Liver (tissue), 9 donors: ENCODE data around the gene VENTX. TPM values are rescaled to one million over a fixed set of nuclear protein-coding genes. Genes with fewer than 3 reads are reported as not detected.

Experiments
- DNase-seq: peaks from one replicate; pipeline ENCODE4 v3.0.0-alpha.2; 2017; ENCODE audit warnings: low spot score
- H3K27ac ChIP-seq, 2 donors: one replicate each; pipeline ENCODE4 v1.7.0; 2013; ENCODE audit warnings: inconsistent platforms in 2 of 2, low read length in 2 of 2, control low read depth in 1 of 2, low read depth in 1 of 2, mild to moderate bottlenecking in 1 of 2
- H3K27me3 ChIP-seq, 4 donors: one replicate each; pipeline versions ENCODE4 v1.6.1 to v1.7.0; 2013; ENCODE audit warnings: low read length in 3 of 4, inconsistent platforms in 1 of 4, mild to moderate bottlenecking in 1 of 4, moderate library complexity in 1 of 4; ENCODE audit not compliant: control insufficient read depth in 4 of 4, insufficient read depth in 4 of 4
- H3K36me3 ChIP-seq, 4 donors: one replicate each; pipeline versions ENCODE4 v1.6.1 to v1.7.0; 2013; ENCODE audit warnings: low read length in 3 of 4, mild to moderate bottlenecking in 3 of 4, low read depth in 1 of 4, moderate library complexity in 1 of 4; ENCODE audit not compliant: control insufficient read depth in 4 of 4, insufficient read depth in 3 of 4
- H3K4me1 ChIP-seq, 4 donors: one replicate each; pipeline versions ENCODE4 v1.6.1 to v1.7.0; 2013; ENCODE audit warnings: low read length in 3 of 4, mild to moderate bottlenecking in 3 of 4, moderate library complexity in 1 of 4; ENCODE audit not compliant: control insufficient read depth in 4 of 4, insufficient read depth in 4 of 4
- H3K4me3 ChIP-seq, 3 donors: one replicate each; pipeline versions ENCODE4 v1.6.1 to v1.7.0; 2013; ENCODE audit warnings: low read length in 3 of 3, control low read depth in 1 of 3, low read depth in 1 of 3, mild to moderate bottlenecking in 1 of 3
- H3K9ac ChIP-seq, 2 donors: one replicate each; pipeline ENCODE4 v1.7.0; 2013; ENCODE audit warnings: low read length in 2 of 2, mild to moderate bottlenecking in 2 of 2, moderate library complexity in 2 of 2, control low read depth in 1 of 2, low read depth in 1 of 2
- H3K9me3 ChIP-seq, 4 donors: one replicate each; pipeline versions ENCODE4 v1.6.1 to v1.7.0; 2013; ENCODE audit warnings: low read length in 3 of 4; ENCODE audit not compliant: control insufficient read depth in 4 of 4
- ATF3 ChIP-seq: IDR thresholded peaks from 2 replicates; pipeline ENCODE4 v1.6.1; 2016; ENCODE audit warnings: antibody characterized with exemption
- CTCF ChIP-seq: fragments of 150-350 bp; IDR thresholded peaks from 2 replicates; pipeline ENCODE4 v1.5.1; 2017; ENCODE audit warnings: improper control_type of control experiment, low read depth, low read length; ENCODE audit not compliant: missing input control
- EGR1 ChIP-seq, 2 donors: IDR thresholded peaks; 2 replicates each; pipeline ENCODE4 v1.6.1; 2016 to 2018; ENCODE audit warnings: antibody characterized with exemption in 2 of 2, low read depth in 2 of 2
- FOXA1 ChIP-seq: IDR thresholded peaks from 2 replicates; pipeline ENCODE4 v1.6.1; 2016; ENCODE audit warnings: antibody characterized with exemption
- FOXA2 ChIP-seq: IDR thresholded peaks from 2 replicates; pipeline ENCODE4 v1.6.1; 2016; ENCODE audit warnings: antibody characterized with exemption
- GABPA ChIP-seq, 2 donors: IDR thresholded peaks in 1 of 2; conservative IDR thresholded peaks in 1 of 2; 2 replicates each; pipeline ENCODE4 v1.6.1; 2016; ENCODE audit warnings: antibody characterized with exemption in 2 of 2, mild to moderate bottlenecking in 1 of 2, moderate library complexity in 1 of 2
- HNF4A ChIP-seq, 2 donors: conservative IDR thresholded peaks; 2 replicates each; pipeline ENCODE4 v1.6.1; 2016; ENCODE audit warnings: antibody characterized with exemption in 2 of 2, mild to moderate bottlenecking in 2 of 2
- HNF4G ChIP-seq: IDR thresholded peaks from 2 replicates; pipeline ENCODE4 v1.6.1; 2016; ENCODE audit warnings: antibody characterized with exemption
- JUND ChIP-seq, 2 donors: IDR thresholded peaks; 2 replicates each; pipeline ENCODE4 v1.6.1; 2016; ENCODE audit warnings: antibody characterized with exemption in 2 of 2
- MAX ChIP-seq: IDR thresholded peaks from 2 replicates; pipeline ENCODE4 v1.6.1; 2016; ENCODE audit warnings: antibody characterized with exemption
- NR2F2 ChIP-seq: IDR thresholded peaks from 2 replicates; pipeline ENCODE4 v1.6.1; 2016; ENCODE audit warnings: antibody characterized with exemption
- RAD21 ChIP-seq, 2 donors: IDR thresholded peaks; 2 replicates each; pipeline ENCODE4 v1.6.1; 2016; ENCODE audit warnings: antibody characterized with exemption in 2 of 2, mild to moderate bottlenecking in 2 of 2
- REST ChIP-seq: IDR thresholded peaks from 2 replicates; pipeline ENCODE4 v1.6.1; 2016; ENCODE audit warnings: antibody characterized with exemption, mild to moderate bottlenecking
- RXRA ChIP-seq, 2 donors: IDR thresholded peaks; 2 replicates each; pipeline ENCODE4 v1.6.1; 2017 to 2018; ENCODE audit warnings: antibody characterized with exemption in 2 of 2, mild to moderate bottlenecking in 1 of 2
- SP1 ChIP-seq: IDR thresholded peaks from 2 replicates; pipeline ENCODE4 v1.6.1; 2018; ENCODE audit warnings: antibody characterized with exemption, mild to moderate bottlenecking
- TAF1 ChIP-seq: conservative IDR thresholded peaks from 2 replicates; pipeline ENCODE4 v1.6.1; 2016; ENCODE audit warnings: antibody characterized with exemption, mild to moderate bottlenecking
- YY1 ChIP-seq: IDR thresholded peaks from 2 replicates; pipeline ENCODE4 v1.6.1; 2016; ENCODE audit warnings: antibody characterized with exemption, mild to moderate bottlenecking
- ZBTB33 ChIP-seq: IDR thresholded peaks from 2 replicates; pipeline ENCODE4 v1.6.1; 2016; ENCODE audit warnings: antibody characterized with exemption
- WGBS: extraction: QIAGEN DNeasy Blood & Tissue Kit; methylation state at CpG from one replicate; pipeline ENCODE4 v1.1.7; 2013; 5-methylcytosine and 5-hydroxymethylcytosine counted together
- polyA plus RNA-seq, 2 donors: library from polyadenylated mRNA; stranded (reverse) in 1 of 2; unstranded in 1 of 2; fragments of 200-250 nt in 1 of 2; fragments of >200 nt in 1 of 2; fragmentation: Nextera tagmentation in 1 of 2; extraction: Ambion mirVana in 1 of 2; gene quantifications; one replicate each; pipeline versions ENCODE4 v1.2.1 to v1.2.3, GENCODE V29; 2013 to 2015
- total RNA-seq, 2 donors: library from RNA; depleted of rRNA; stranded (reverse); fragments of >200 nt; gene quantifications; one replicate each; pipeline ENCODE4 v1.2.3, GENCODE V29; 2014
- donor health status: healthy.
- donor health status: healthy.
- donor health status: healthy.
- donor health status: healthy.
- donor health status: healthy.

The VENTX gene
- total and polyA plus RNA-seq, 4 donors: 0.05 to 0.25 (median 0.09) TPM

- Histone ChIP-seq H3K27me3 (no peaks in the 10 kb centered on the region), H3K36me3 (peaks cover 0 to 3% (median 0%) of the 10 kb centered on the region in 4 donors), H3K4me1 (no peaks in the 10 kb centered on the region), H3K27ac (no peak overlapping the region), H3K9ac (no peak overlapping the region), H3K4me3 (no peak overlapping the region), H3K9me3 (no peaks in the 10 kb centered on the region)
- DNase-seq: no peak
- 91% methylated on average over 4 of the region's 4 CpGs for WGBS
- no peak for TF ChIP-seq ATF3
- no peak for TF ChIP-seq CTCF
- TF ChIP-seq HNF4A (conservative IDR thresholded peaks at IDR 0.05): no peak
- no peak for TF ChIP-seq JUND (IDR thresholded peaks at IDR 0.05)
- no peak for TF ChIP-seq TAF1
- no peak for TF ChIP-seq HNF4G
- no peak for TF ChIP-seq SP1
- TF ChIP-seq YY1: no peak
- TF ChIP-seq MAX: no peak
- TF ChIP-seq FOXA2: no peak
- TF ChIP-seq RAD21 (IDR thresholded peaks at IDR 0.05): no peak
- TF ChIP-seq ZBTB33: no peak
- TF ChIP-seq NR2F2: no peak
- no peak for TF ChIP-seq EGR1 (IDR thresholded peaks at IDR 0.05; ENCODE audit: low read depth in 2 of 2)
- TF ChIP-seq RXRA (IDR thresholded peaks at IDR 0.05): no peak
- TF ChIP-seq FOXA1: no peak
These were observed 46.0 kb upstream of the VENTX start for GRCh38 chr10:133191651-133192050.

- H3K4me3 ChIP-seq: no peak overlapping the region
- peaks cover 0 to 6% (median 0%) of the 10 kb centered on the region in 4 donors for H3K36me3 ChIP-seq
- H3K27me3 ChIP-seq: no peaks in the 10 kb centered on the region
- no peak for TF ChIP-seq EGR1 (IDR thresholded peaks at IDR 0.05; ENCODE audit: low read depth in 2 of 2)
- no peak for TF ChIP-seq RXRA (IDR thresholded peaks at IDR 0.05)
- no peak for TF ChIP-seq ZBTB33
- no peak for TF ChIP-seq NR2F2
- no peak for TF ChIP-seq FOXA1
- no peak for TF ChIP-seq HNF4A (conservative IDR thresholded peaks at IDR 0.05)
- TF ChIP-seq RAD21 (IDR thresholded peaks at IDR 0.05): no peak
- TF ChIP-seq CTCF: no peak
- no peak for TF ChIP-seq JUND (IDR thresholded peaks at IDR 0.05)
- no peak for TF ChIP-seq REST
- TF ChIP-seq ATF3: no peak
- no peak for TF ChIP-seq TAF1
- TF ChIP-seq YY1: no peak
- no peak for TF ChIP-seq GABPA (IDR thresholded peaks at IDR 0.05 in 1 of 2, conservative IDR thresholded peaks at IDR 0.05 in 1 of 2)
- no peak for TF ChIP-seq HNF4G
- TF ChIP-seq FOXA2: no peak
- TF ChIP-seq SP1: no peak
- no peak overlapping the region for H3K9ac ChIP-seq
- no peaks in the 10 kb centered on the region for H3K9me3 ChIP-seq
- no peak overlapping the region for H3K27ac ChIP-seq
- 80% methylated on average over 4 of the region's 4 CpGs for WGBS
- no peaks in the 10 kb centered on the region for H3K4me1 ChIP-seq
- DNase-seq: no peak
These were observed 43.5 kb upstream of the VENTX start for GRCh38 chr10:133194151-133194550.
